H9 (cell line): ENCODE measurements around the gene MAGI1. TPM values are rescaled to one million over a fixed set of nuclear protein-coding genes. Genes with fewer than 3 reads are reported as not detected.

Experiments
- DNase-seq: peaks from one replicate; pipeline ENCODE4 v3.0.0-alpha.2; 2017
- H2AFZ ChIP-seq: one replicate; pipeline ENCODE4 v1.6.1; 2013; ENCODE audit warnings: mild to moderate bottlenecking, low read length, control low read depth, moderate library complexity
- H2AK5ac ChIP-seq: 2 replicates; pipeline ENCODE4 v1.6.1; 2013; ENCODE audit warnings: low read length, control low read depth, mixed read lengths; ENCODE audit not compliant: insufficient read length
- H2BK120ac ChIP-seq: one replicate; pipeline ENCODE4 v1.6.1; 2013; ENCODE audit warnings: low read depth, mild to moderate bottlenecking, low read length, control low read depth, inconsistent platforms; ENCODE audit not compliant: poor library complexity, severe bottlenecking
- H2BK12ac ChIP-seq: 2 replicates; pipeline ENCODE4 v1.6.1; 2013; ENCODE audit warnings: low read length, control low read depth, mixed read lengths, low read depth; ENCODE audit not compliant: insufficient read length
- H2BK15ac ChIP-seq: 2 replicates; pipeline ENCODE4 v1.6.1; 2013; ENCODE audit warnings: low read depth, low read length, control low read depth
- H2BK20ac ChIP-seq: one replicate; pipeline ENCODE4 v1.6.1; 2013; ENCODE audit warnings: low read depth, mild to moderate bottlenecking, low read length, control low read depth, inconsistent platforms; ENCODE audit not compliant: poor library complexity, severe bottlenecking
- H2BK5ac ChIP-seq: 2 replicates; pipeline ENCODE4 v1.6.1; 2013; ENCODE audit warnings: low read length, control low read depth, mixed read lengths; ENCODE audit not compliant: insufficient read length
- H3K14ac ChIP-seq: 2 replicates; pipeline ENCODE4 v1.6.1; 2013; ENCODE audit warnings: low read length, control low read depth; ENCODE audit not compliant: insufficient read depth
- H3K18ac ChIP-seq: 2 replicates; pipeline ENCODE4 v1.6.1; 2013; ENCODE audit warnings: low read depth, mild to moderate bottlenecking, mixed read lengths, low read length, control low read depth; ENCODE audit not compliant: insufficient read length
- H3K23ac ChIP-seq: 2 replicates; pipeline ENCODE4 v1.6.1; 2013; ENCODE audit warnings: low read length, control low read depth, mixed read lengths, low read depth; ENCODE audit not compliant: insufficient read length
- H3K23me2 ChIP-seq: 2 replicates; pipeline ENCODE4 v1.6.1; 2013; ENCODE audit warnings: low read depth, mild to moderate bottlenecking, mixed read lengths, low read length, control low read depth; ENCODE audit not compliant: insufficient read length, poor library complexity, severe bottlenecking
- H3K27ac ChIP-seq: 2 replicates; pipeline ENCODE4 v1.5.1; 2013; ENCODE audit warnings: low read length, control low read depth, mixed read lengths, low read depth; ENCODE audit not compliant: insufficient read length
- H3K27me3 ChIP-seq: 2 replicates; pipeline ENCODE4 v1.6.1; 2013; ENCODE audit warnings: low read length, control low read depth, inconsistent platforms; ENCODE audit not compliant: insufficient read depth
- H3K4ac ChIP-seq: 2 replicates; pipeline ENCODE4 v1.6.1; 2013; ENCODE audit warnings: low read depth, mild to moderate bottlenecking, control low read depth, inconsistent platforms, low read length, moderate library complexity
- H3K4me1 ChIP-seq: 2 replicates; pipeline ENCODE4 v1.6.1; 2013; ENCODE audit warnings: low read length, control low read depth, inconsistent platforms; ENCODE audit not compliant: insufficient read depth
- H3K4me2 ChIP-seq: 2 replicates; pipeline ENCODE4 v1.6.1; 2013; ENCODE audit warnings: low read length, control low read depth, mixed read lengths; ENCODE audit not compliant: insufficient read length, insufficient read depth
- H3K56ac ChIP-seq: 2 replicates; pipeline ENCODE4 v1.6.1; 2013; ENCODE audit warnings: low read depth, mild to moderate bottlenecking, mixed read lengths, low read length, control low read depth; ENCODE audit not compliant: insufficient read length
- H3K79me1 ChIP-seq: 2 replicates; pipeline ENCODE4 v1.6.1; 2013; ENCODE audit warnings: low read depth, mild to moderate bottlenecking, moderate library complexity, low read length, control low read depth, inconsistent platforms; ENCODE audit not compliant: insufficient read depth, poor library complexity, severe bottlenecking
- H3K79me2 ChIP-seq: 2 replicates; pipeline ENCODE4 v1.6.1; 2013; ENCODE audit warnings: low read length, control low read depth, inconsistent platforms; ENCODE audit not compliant: insufficient read depth
- H3K9ac ChIP-seq: 2 replicates; pipeline ENCODE4 v1.6.1; 2013; ENCODE audit warnings: low read length, control low read depth, mixed read lengths; ENCODE audit not compliant: insufficient read length; ENCODE audit errors: extremely low read depth
- H3K9me3 ChIP-seq: one replicate; pipeline ENCODE4 v1.6.1; 2013; ENCODE audit warnings: low read depth, low read length, inconsistent platforms; ENCODE audit not compliant: control insufficient read depth
- H3T11ph ChIP-seq: one replicate; pipeline ENCODE4 v1.6.1; 2013; ENCODE audit warnings: mild to moderate bottlenecking, low read length, control low read depth, inconsistent platforms
- H4K20me1 ChIP-seq: one replicate; pipeline ENCODE4 v1.6.1; 2013; ENCODE audit not compliant: control insufficient read depth, insufficient read length, insufficient read depth
- H4K5ac ChIP-seq: 2 replicates; pipeline ENCODE4 v1.6.1; 2013; ENCODE audit warnings: low read depth, mild to moderate bottlenecking, mixed read lengths, low read length, control low read depth; ENCODE audit not compliant: insufficient read length
- H4K8ac ChIP-seq: replicated peaks from 2 replicates; pipeline ENCODE4 v1.6.1; 2013; ENCODE audit warnings: low read length, control low read depth, mixed read lengths, low read depth; ENCODE audit not compliant: insufficient read length
- H4K91ac ChIP-seq: 2 replicates; pipeline ENCODE4 v1.6.1; 2013; ENCODE audit warnings: low read depth, mild to moderate bottlenecking, moderate library complexity, mixed read lengths, low read length, control low read depth; ENCODE audit not compliant: insufficient read length
- H3K27ac Mint-ChIP-seq, 3 experiments: 2 replicates in 2 of 3; 3 replicates in 1 of 3; pipeline ENCODE4 v1.8.0; 2020 to 2021; ENCODE audit warnings: mixed read lengths in 3 of 3, mild to moderate bottlenecking in 1 of 3, moderate library complexity in 1 of 3
- H3K27me3 Mint-ChIP-seq: 2 replicates; pipeline ENCODE4 v1.8.0; 2021; ENCODE audit warnings: low read depth, mild to moderate bottlenecking, moderate library complexity, mixed read lengths
- H3K36me3 Mint-ChIP-seq, 3 experiments: 2 replicates in 2 of 3; 3 replicates in 1 of 3; pipeline ENCODE4 v1.8.0; 2020 to 2021; ENCODE audit warnings: low read depth in 3 of 3, mixed read lengths in 3 of 3; ENCODE audit not compliant: insufficient read depth in 1 of 3
- H3K4me1 Mint-ChIP-seq, 2 experiments: 2 replicates each; pipeline ENCODE4 v1.8.0; 2020; ENCODE audit warnings: mixed read lengths in 2 of 2
- H3K4me3 Mint-ChIP-seq, 2 experiments: 2 replicates in 1 of 2; 3 replicates in 1 of 2; pipeline ENCODE4 v1.8.0; 2020 to 2021; ENCODE audit warnings: mild to moderate bottlenecking in 2 of 2, mixed read lengths in 2 of 2, moderate library complexity in 1 of 2
- H3K9me3 Mint-ChIP-seq, 2 experiments: 2 replicates in 1 of 2; 3 replicates in 1 of 2; pipeline ENCODE4 v1.8.0; 2020; ENCODE audit warnings: mild to moderate bottlenecking in 2 of 2, mixed read lengths in 2 of 2, moderate library complexity in 1 of 2
- WGBS: extraction: QIAGEN DNeasy Blood & Tissue Kit; methylation state at CpG from one replicate; pipeline ENCODE4 v1.1.7; 2013; ENCODE audit warnings: missing lambda C conversion rate, low lambda C conversion rate, mixed read lengths; ENCODE audit not compliant: insufficient read length; ENCODE audit errors: extremely low coverage; 5-methylcytosine and 5-hydroxymethylcytosine counted together
- total RNA-seq: library from RNA; stranded (reverse); gene quantifications from 2 replicates; pipeline ENCODE4 v1.2.1, GENCODE V29; 2021
- TF ChIP-seq, protein P1 (sequence below): fragments of 200-600 bp; sonication (generic); conservative IDR thresholded peaks from 3 replicates; pipeline ENCODE4 v1.8.0; 2021; ENCODE audit warnings: antibody characterized with exemption, mild to moderate bottlenecking

Gene MAGI1
- total RNA-seq, 1 experiment from 2014 or later = 65.7 TPM

DNA sequence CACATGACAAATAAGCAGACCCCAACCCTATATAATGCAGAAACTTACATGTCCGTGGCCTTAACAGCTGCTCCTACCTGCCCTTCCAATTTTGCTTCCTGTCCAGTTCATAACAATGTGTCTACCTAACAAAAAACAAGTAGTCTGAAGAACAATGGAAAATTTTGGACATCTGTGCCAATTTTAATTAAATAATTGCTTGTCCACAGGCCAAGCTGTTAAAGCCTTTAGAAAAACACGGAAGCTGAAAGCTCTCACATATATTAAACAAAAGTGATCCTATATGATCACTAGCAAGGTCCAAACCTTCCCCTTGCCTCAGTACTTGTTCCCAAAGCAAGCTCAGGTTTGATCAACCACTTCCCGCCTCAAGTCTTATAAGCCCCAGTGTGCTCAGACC is 37.1 kb downstream of the MAGI1 start:
- no peaks in the 10 kb centered on the region for H3K9me3 Mint-ChIP-seq
- Histone ChIP-seq H3K27ac (no peak overlapping the region), H3T11ph (no peak overlapping the region), H2BK15ac (no peak overlapping the region), H3K23ac (no peak overlapping the region), H2BK120ac (no peak overlapping the region), H3K27me3 (no peaks in the 10 kb centered on the region), H3K4me1 (no peaks in the 10 kb centered on the region; the same call in 1 of the 2 replicates), H2AFZ (no peak overlapping the region), H3K23me2 (no peaks in the 10 kb centered on the region), H3K4ac (no peak overlapping the region), H3K18ac (no peak overlapping the region), H3K4me2 (no peak overlapping the region), H3K79me1 (no peaks in the 10 kb centered on the region), H3K9me3 (no peaks in the 10 kb centered on the region), H3K56ac (no peak overlapping the region), H4K8ac (no peak overlapping the region), H2AK5ac (no peak overlapping the region), H3K79me2 (peaks cover 9% of the 10 kb centered on the region; the same call in 1 of the 2 replicates), H2BK5ac (no peak overlapping the region), H2BK12ac (no peak overlapping the region), H4K91ac (no peak overlapping the region), H3K14ac (no peak overlapping the region), H4K20me1 (no peaks in the 10 kb centered on the region), H4K5ac (no peak overlapping the region), H2BK20ac (no peak overlapping the region), H3K9ac (no peak overlapping the region)
- TF ChIP-seq, protein P1, sequence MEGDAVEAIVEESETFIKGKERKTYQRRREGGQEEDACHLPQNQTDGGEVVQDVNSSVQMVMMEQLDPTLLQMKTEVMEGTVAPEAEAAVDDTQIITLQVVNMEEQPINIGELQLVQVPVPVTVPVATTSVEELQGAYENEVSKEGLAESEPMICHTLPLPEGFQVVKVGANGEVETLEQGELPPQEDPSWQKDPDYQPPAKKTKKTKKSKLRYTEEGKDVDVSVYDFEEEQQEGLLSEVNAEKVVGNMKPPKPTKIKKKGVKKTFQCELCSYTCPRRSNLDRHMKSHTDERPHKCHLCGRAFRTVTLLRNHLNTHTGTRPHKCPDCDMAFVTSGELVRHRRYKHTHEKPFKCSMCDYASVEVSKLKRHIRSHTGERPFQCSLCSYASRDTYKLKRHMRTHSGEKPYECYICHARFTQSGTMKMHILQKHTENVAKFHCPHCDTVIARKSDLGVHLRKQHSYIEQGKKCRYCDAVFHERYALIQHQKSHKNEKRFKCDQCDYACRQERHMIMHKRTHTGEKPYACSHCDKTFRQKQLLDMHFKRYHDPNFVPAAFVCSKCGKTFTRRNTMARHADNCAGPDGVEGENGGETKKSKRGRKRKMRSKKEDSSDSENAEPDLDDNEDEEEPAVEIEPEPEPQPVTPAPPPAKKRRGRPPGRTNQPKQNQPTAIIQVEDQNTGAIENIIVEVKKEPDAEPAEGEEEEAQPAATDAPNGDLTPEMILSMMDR = no peak
- DNase-seq = no peak
- no peaks in the 10 kb centered on the region for H3K27me3 Mint-ChIP-seq
- peak overlapping the region in 1 of 3 experiments; percentile 52; a peak in 1 of 7 replicates for H3K27ac Mint-ChIP-seq
- WGBS = no CpG with 5 or more reads among the region's 3 CpGs
- H3K36me3 Mint-ChIP-seq = peaks cover 0 to 6% (median 0%) of the 10 kb centered on the region in 3 experiments; a peak in 3 of 7 replicates
- H3K4me1 Mint-ChIP-seq = peaks cover 22 to 25% of the 10 kb centered on the region in 2 experiments
- no peak overlapping the region for H3K4me3 Mint-ChIP-seq
